Spleen (tissue), 7 donors: ENCODE measurements around the gene BCAT1.

Experiments used
- POLR2A ChIP-seq, 3 donors: fragments of 450-650 bp; IDR thresholded peaks; one replicate each; pipeline ENCODE4 v1.5.1; 2017; ENCODE audit warnings: antibody characterized with exemption in 3 of 3, mild to moderate bottlenecking in 1 of 3
- TF ChIP-seq, protein P1 (sequence below), 11 experiments: fragments of 200-600 bp in 7 of 11; fragments of 450-650 bp in 4 of 11; sonication (generic) in 4 of 11; IDR thresholded peaks in 8 of 11; conservative IDR thresholded peaks in 3 of 11; 1 replicate in 7 of 11; 2 replicates in 4 of 11; pipeline versions ENCODE4 v1.4.0 to v1.8.0; 2016 to 2021; ENCODE audit warnings: antibody characterized with exemption in 11 of 11, inconsistent platforms in 4 of 11, mild to moderate bottlenecking in 1 of 11
- donor health status: DM: no; HTN: no; CAD: no; lungs with moderate emphysema.
- donor health status: DM: no; HTN: no; CAD: no.
- donor health status: DM: no; HTN: no; CAD: no.

GRCh38 chr12:24896171-24896570, 52.7 kb downstream of the BCAT1 start:
- TF ChIP-seq, protein P1, sequence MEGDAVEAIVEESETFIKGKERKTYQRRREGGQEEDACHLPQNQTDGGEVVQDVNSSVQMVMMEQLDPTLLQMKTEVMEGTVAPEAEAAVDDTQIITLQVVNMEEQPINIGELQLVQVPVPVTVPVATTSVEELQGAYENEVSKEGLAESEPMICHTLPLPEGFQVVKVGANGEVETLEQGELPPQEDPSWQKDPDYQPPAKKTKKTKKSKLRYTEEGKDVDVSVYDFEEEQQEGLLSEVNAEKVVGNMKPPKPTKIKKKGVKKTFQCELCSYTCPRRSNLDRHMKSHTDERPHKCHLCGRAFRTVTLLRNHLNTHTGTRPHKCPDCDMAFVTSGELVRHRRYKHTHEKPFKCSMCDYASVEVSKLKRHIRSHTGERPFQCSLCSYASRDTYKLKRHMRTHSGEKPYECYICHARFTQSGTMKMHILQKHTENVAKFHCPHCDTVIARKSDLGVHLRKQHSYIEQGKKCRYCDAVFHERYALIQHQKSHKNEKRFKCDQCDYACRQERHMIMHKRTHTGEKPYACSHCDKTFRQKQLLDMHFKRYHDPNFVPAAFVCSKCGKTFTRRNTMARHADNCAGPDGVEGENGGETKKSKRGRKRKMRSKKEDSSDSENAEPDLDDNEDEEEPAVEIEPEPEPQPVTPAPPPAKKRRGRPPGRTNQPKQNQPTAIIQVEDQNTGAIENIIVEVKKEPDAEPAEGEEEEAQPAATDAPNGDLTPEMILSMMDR (IDR thresholded peaks at IDR 0.05 in 8 of 11, conservative IDR thresholded peaks at IDR 0.05 in 3 of 11) = no peak
- no peak for TF ChIP-seq POLR2A (IDR thresholded peaks at IDR 0.05)
